T47D (cell line): ENCODE results near the gene NOC4L.

Experiments
- DNase-seq, 2 experiments: peaks; one replicate each; pipeline versions ENCODE4 v3.0.0 to v3.0.0-alpha.2; 2011 to 2012; ENCODE audit warnings: low read depth in 1 of 2, low spot score in 1 of 2
- JUND ChIP-seq: IDR thresholded peaks from 2 replicates; pipeline ENCODE4 v1.6.1; 2012; ENCODE audit warnings: low read depth
- in situ Hi-C: cut with HindIII; loops from 2 replicates; pipeline ENCODE4 v1.10.0; 2016; ENCODE audit warnings: low sequenced_read_pairs, low pct_unique_long_range_greater_than_20kb

NOC4L gene

DNA sequence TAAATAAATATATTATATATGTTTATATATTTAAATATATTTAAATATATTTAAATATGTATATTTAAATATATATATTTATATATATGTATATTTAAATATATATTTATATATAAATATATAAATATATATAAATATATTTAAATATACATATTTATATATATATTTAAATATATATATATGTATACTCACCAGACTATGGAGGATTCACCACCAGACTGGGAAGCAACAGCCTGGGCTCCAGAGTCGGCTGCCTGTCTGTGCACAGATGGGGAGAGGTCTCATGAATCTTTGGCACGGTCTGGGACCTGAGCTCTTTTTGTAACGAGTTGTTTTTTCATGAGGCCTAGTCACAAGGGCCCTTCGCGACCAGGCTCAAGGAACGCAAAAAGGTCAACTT, 21.3 kb downstream of the NOC4L start:
- in situ Hi-C loops, result no loop called here
- TF ChIP-seq JUND, result no peak
- no peak for DNase-seq

DNA sequence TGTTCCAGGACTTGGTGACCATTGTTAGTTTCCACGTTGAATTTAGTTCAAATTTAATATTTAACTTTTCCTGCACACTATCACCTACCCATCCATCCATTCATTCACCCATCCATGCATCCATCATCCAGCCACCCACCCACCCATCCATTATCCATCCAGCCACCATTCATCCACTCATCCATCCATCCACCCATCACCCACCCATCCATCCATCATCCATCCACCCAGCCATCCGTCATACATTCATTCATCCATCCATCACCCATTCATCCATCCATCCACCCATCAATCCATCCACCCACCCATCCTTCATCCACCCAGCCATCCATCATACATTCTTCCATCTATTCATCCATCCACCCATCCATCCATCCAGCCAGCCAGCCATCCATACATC, 21.8 kb downstream of the NOC4L start:
- in situ Hi-C loops, result no loop called here
- no peak for TF ChIP-seq JUND
- no peak for DNase-seq

DNA sequence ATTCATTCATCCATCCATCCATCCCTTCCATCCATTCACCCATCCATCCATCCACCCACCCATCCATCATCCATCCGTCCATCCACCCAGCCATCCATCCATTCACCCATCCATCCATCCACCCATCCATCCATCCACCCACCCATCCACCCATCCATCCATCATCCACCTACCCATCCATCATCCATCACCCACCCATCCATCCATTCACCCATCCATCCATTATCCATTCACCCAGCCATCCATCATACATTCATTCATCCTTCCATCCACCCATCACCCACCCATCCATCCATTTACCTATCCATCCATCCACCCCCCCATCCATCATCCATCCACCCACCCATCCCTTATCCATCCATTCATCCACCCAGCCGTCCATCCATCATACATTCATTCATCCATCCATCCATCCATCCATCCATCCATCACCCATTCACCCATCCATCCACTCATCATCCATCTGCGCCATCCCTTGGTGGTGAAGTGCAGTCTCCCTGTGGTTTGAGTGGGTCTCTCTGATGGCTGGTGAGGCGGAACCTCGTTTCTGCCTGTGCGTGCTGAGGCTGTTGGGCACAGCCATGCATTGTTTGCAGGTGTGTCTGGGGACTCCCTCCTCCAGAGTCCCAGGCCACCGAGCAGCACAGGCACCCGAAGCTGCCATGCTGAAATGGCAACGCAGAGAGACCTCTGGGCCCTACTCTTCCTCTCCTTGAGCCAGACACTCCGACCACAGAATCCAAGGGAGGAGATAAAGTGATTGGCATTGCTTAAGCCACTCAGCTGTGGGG, 22.7 kb downstream of the NOC4L start:
- DNase-seq, result no peak
- TF ChIP-seq JUND, result no peak
- in situ Hi-C loops, result no loop called here

DNA sequence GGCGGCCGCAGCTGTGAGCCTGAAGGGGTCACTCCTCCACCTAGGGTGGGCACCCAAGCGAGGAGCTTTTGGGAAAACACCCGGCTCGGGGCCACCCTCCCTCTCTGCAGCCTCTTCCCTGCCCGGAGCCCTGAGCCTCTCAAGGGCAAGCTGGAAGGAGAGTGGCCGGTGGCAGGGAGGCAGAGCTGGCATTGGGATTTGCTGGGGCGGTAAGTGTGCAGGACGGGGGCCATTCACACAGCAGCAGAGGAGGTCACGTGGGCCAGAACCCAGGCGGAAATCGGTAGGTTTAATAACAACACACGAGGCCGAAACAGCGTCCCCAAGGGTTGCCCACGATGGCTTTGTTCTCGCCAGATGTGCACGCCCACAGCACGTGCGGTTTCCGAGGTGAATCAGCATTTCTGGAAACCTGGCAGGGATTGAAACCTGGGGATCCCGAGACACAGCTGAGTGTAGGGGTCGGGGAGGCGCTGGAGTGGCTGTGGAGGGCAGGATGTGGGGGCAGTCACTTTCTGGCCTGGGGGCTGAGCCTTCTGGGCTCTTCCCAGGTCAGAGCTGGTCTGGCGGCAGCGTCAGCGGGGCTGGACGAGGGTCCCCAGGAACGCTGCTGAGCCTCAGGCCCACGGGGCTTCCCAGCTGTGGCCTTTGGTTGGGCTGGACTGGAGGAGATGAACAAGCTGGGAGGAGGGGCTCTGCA, 23.5 kb downstream of the NOC4L start:
- TF ChIP-seq JUND, result no peak
- no peak for DNase-seq
- in situ Hi-C loops, result no loop called here

DNA sequence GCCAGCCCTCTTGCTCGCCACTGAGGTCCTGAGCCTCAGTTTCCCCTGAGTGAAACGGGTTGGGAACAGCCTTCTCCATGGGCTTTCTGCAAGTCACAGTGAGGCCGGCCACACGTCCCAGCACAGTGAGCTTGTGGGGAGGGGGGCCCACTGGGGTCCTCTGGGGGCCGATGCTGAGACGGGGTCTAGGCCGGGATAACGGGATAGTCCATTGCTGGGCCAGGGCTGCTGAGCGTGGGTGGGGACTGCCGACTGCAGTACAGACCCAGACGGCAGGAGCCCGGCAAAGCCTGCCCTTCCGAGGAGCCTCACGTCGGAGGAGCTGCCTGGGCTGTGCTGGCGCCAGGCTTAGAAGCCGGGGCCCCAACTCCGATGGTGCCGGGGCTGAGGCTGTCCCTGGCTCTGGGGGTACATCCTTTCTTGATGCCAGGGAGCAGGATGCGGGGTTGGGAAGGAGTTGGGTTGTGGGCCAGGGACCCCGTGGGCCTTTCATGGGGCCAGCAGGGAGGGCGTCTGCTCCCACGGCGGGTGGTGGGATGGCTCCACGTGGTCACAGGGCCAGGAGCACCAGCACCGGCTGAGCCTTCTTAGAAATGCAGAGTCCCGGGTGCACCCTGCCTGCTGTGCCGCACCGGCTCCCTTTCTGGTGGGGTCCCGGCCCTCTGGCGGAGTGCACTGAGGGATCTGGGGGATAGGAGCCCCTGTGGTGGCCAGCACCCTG, 24.2 kb downstream of the NOC4L start:
- TF ChIP-seq JUND, result no peak
- no peak for DNase-seq
- in situ Hi-C loops, result no loop called here

DNA sequence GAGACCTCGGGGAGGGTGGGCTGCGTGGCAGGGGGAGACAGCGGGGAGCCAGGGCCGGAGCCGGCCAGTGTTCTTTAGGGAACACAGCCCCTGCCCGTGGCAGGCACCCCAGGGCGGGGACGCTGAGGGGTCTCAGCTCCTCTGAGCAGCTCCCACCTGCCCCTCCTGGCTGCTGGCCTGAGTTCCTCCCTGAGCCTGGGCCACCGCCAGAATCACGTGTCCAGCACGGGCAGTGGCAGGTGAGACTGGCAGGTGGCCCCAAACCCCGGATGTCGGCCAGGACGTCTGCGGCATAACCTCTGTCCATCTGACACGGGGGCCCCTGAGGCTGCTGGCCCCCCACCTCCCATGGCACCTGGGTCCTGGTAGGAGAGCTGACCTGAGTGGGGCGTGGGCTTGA, 25.1 kb downstream of the NOC4L start:
- in situ Hi-C loops, result no loop called here
- DNase-seq, result no peak
- TF ChIP-seq JUND, result no peak

DNA sequence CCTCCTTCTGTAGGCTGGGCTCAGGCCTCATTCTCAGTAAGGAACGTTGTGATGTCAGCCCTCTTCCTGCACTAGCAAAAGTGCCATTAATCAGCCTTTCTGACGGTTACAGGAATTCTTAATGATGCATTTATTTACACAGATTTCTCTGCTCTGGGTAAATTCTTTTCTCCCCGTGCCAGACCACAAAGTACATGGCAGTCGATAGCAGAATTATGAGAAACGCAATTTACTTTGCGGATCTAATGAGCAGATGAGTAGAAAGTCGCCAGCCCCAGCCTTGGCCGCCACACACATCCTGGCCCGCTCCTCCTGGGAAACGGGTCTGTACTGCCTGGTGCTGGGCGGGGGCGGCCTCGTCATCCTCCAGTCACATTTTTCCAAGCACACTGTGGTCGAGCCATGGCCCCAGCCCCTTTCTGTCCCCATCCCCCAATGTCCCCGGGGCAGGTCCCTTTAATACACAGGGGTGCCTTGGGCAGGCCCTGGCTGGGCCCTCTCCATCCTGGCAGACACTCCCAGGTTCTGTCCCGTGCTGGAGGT, 25.9 kb downstream of the NOC4L start:
- in situ Hi-C loops, result no loop called here
- no peak for TF ChIP-seq JUND
- no peak for DNase-seq

DNA sequence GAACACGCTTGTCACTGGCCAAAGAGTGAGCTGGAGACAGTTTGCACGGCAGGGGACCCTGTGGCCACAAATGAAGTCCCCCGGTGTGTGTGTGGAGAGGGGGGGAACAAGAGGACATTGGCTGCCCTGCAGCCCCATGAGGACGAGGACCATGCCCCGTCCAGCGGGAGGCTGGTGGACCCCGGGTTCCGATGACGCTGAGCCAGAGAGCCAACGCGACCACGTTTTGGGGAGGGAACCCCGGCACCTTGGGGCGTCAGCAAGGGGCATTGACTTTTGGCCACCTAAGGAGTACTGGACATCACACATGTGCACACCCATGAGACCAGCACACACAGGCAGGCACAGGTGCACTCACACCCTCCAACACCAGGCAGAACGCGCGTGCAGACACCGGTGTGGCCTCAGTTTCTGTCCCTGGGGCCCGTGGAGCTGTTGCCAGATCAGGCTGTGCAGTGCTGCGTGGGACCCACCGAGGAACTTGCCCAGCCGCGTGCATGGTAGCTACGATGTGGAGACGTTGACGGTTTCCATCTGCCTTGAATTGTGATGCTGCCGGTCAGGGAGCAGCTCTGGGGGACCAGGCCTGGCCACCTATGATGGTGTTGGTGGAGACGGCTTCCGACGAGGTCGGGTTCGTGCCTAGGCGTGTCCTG, 26.5 kb downstream of the NOC4L start:
- no peak for DNase-seq
- in situ Hi-C loops, result no loop called here
- no peak for TF ChIP-seq JUND

DNA sequence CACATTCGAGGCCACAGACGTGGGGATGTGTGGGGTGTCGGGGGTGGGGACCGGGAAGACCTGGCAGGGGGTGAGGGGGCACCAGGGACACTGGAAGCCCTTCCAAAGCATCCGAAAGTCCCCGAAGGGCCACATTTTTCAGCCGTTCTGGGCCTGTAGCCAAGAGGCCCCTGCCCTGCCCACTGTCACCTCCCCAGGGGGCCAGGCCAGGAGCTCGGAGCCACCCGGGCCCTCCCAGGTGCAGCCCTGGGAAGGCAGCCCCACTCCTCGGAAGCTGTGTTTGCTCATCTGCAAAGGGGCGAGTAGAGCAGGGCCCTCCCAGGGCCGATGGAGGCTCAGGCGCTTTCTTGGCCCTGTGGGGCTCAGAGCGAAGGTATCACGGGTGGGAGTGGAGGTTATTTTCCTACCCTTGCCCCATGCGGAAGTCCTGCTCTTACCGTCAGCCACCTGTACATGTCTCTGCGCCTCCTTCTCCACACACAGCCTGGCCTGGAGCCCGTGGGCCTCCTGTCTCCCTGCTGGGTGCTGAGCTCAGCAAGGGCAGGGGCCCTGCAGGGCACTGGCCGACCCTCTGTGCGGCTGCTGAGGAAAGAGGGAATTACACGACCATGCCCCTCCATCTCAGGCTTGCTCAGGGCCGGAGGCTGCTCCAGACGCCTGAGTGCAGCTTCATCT, 27.2 kb downstream of the NOC4L start:
- TF ChIP-seq JUND, result no peak
- no peak for DNase-seq
- in situ Hi-C loops, result no loop called here

DNA sequence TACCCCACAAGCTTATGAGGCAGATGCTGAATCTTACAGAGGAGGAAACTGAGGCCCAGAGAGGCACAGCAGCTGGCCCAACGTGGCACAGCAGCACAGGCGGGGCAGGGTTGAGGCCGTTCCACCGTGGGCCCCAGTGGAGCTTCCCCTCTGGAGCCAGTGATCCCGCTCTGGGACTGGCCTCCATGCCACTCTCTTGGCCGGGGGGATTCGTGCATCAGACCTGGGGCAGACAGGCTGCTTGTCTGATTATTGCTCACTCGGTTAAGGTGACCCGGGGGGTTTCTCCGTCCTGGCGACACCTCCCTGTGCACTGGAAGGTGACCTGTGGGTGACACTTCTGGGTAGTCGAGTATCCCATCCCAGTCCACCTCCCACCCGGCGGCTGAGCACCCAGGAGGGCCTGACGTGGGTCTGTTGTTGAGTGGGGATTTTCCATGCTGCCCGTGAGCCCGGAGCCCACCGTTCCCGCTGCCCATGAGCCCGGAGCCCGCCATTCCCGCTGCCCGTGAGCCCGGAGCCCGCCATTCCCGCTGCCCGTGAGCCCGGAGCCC, 27.8 kb downstream of the NOC4L start:
- in situ Hi-C loops, result no loop called here
- DNase-seq, result no peak
- TF ChIP-seq JUND, result no peak

DNA sequence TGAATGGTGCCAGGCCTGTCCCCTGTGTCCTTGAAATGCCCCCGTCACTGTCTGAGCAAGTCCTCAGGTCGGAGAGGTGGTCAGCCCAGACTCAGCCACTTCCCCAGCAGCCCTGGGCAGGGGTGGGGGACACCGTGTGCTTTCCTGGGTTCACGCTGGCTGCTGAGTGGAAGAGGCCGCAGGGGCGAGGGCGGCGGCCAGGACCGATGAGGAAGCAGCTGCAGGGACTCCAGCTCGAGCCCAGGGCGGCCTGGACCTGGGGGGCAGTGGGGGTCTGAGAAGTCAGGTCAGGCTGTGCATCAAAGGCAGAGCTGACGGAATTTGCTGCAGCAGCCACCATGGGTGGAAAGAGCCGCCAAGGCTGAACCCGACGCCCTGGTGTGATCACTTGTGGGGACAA, 28.4 kb downstream of the NOC4L start:
- no peak for TF ChIP-seq JUND
- in situ Hi-C loops, result no loop called here
- DNase-seq, result no peak
